ENCODE results near the gene ZNF3. TPM values are rescaled to one million over a fixed set of nuclear protein-coding genes. Genes with fewer than 3 reads are reported as not detected.

Gene ZNF3
- polyA plus RNA-seq, 1 donor from 2014 or later = 31.7 TPM

GRCh38 chr7:100027197-100027596 lies 54.3 kb downstream of the ZNF3 start:
- Mint-ChIP-seq H3K27ac (no peak overlapping the region), H3K9me3 (no peaks in the 10 kb centered on the region), H3K4me3 (no peak overlapping the region), H3K36me3 (peaks cover 6% of the 10 kb centered on the region), H3K4me1 (peaks cover 0 to 4% (median 0%) of the 10 kb centered on the region in 3 donors), H3K27me3 (no peaks in the 10 kb centered on the region)

- Mint-ChIP-seq H3K9me3 (no peaks in the 10 kb centered on the region), H3K4me1 (peaks cover 6 to 8% (median 8%) of the 10 kb centered on the region in 3 donors), H3K4me3 (no peak overlapping the region), H3K36me3 (peaks cover 4% of the 10 kb centered on the region), H3K27ac (no peak overlapping the region), H3K27me3 (no peaks in the 10 kb centered on the region)
Measured at GRCh38 chr7:100024020-100024619, 57.4 kb downstream of the ZNF3 start.

GRCh38 chr7:100023526-100023925 lies 58.0 kb downstream of the ZNF3 start:
- Mint-ChIP-seq H3K27me3 (no peaks in the 10 kb centered on the region), H3K36me3 (peaks cover 4% of the 10 kb centered on the region), H3K4me3 (no peak overlapping the region), H3K4me1 (peaks cover 6 to 10% (median 8%) of the 10 kb centered on the region in 3 donors), H3K9me3 (no peaks in the 10 kb centered on the region), H3K27ac (no peak overlapping the region)

GRCh38 chr7:100022621-100023020 lies 58.9 kb downstream of the ZNF3 start:
- H3K27me3 Mint-ChIP-seq = no peaks in the 10 kb centered on the region
- no peaks in the 10 kb centered on the region for H3K9me3 Mint-ChIP-seq
- H3K27ac Mint-ChIP-seq = no peak overlapping the region
- H3K36me3 Mint-ChIP-seq = peaks cover 4% of the 10 kb centered on the region
- no peak overlapping the region for H3K4me3 Mint-ChIP-seq
- H3K4me1 Mint-ChIP-seq = peaks cover 10 to 16% (median 13%) of the 10 kb centered on the region in 3 donors

GRCh38 chr7:100021297-100021696 lies 60.2 kb downstream of the ZNF3 start:
- H3K4me3 Mint-ChIP-seq = no peak overlapping the region
- H3K27me3 Mint-ChIP-seq = no peaks in the 10 kb centered on the region
- H3K4me1 Mint-ChIP-seq = peaks cover 15 to 22% (median 22%) of the 10 kb centered on the region in 3 donors
- H3K9me3 Mint-ChIP-seq = no peaks in the 10 kb centered on the region
- H3K36me3 Mint-ChIP-seq = peaks cover 4% of the 10 kb centered on the region
- H3K27ac Mint-ChIP-seq = no peak overlapping the region

Other genes with a start within 250 kb of the ZNF3 start
- not detected for gene OR2AE1, start 204.7 kb downstream of the ZNF3 start, polyA plus RNA-seq
- 30.2 TPM for gene TRIM4, start 162.2 kb downstream of the ZNF3 start, polyA plus RNA-seq
- gene GJC3, start 152.1 kb downstream of the ZNF3 start, polyA plus RNA-seq = not detected
- not detected for gene AZGP1, start 105.7 kb downstream of the ZNF3 start, polyA plus RNA-seq
- 35.3 TPM for gene ZKSCAN1, start 66.1 kb downstream of the ZNF3 start, polyA plus RNA-seq
- 9.9 TPM for gene ZSCAN21, start 31.9 kb downstream of the ZNF3 start, polyA plus RNA-seq
- gene COPS6, start 7.2 kb upstream of the ZNF3 start, polyA plus RNA-seq = 121 TPM
- 33.4 TPM for gene MCM7, start 19.7 kb upstream of the ZNF3 start, polyA plus RNA-seq
- 4.5 TPM for gene AP4M1, start 19.9 kb upstream of the ZNF3 start, polyA plus RNA-seq
- 31.5 TPM for gene TAF6, start 37.6 kb upstream of the ZNF3 start, polyA plus RNA-seq
- gene CNPY4, start 37.9 kb upstream of the ZNF3 start, polyA plus RNA-seq = 4.5 TPM
- 1.4 TPM for gene MBLAC1, start 45.2 kb upstream of the ZNF3 start, polyA plus RNA-seq
- 443 TPM for gene LAMTOR4, start 67.2 kb upstream of the ZNF3 start, polyA plus RNA-seq
- 6.3 TPM for gene TRAPPC14, start 77.0 kb upstream of the ZNF3 start, polyA plus RNA-seq
- 0.38 TPM for gene GAL3ST4, start 86.9 kb upstream of the ZNF3 start, polyA plus RNA-seq
- 0.23 TPM for gene GPC2, start 95.7 kb upstream of the ZNF3 start, polyA plus RNA-seq
- gene STAG3, start 96.2 kb upstream of the ZNF3 start, polyA plus RNA-seq = 61.5 TPM
- 94.5 TPM for gene PVRIG, start 138.2 kb upstream of the ZNF3 start, polyA plus RNA-seq
- 9.9 TPM for gene SPDYE3, start 226.0 kb upstream of the ZNF3 start, polyA plus RNA-seq

All from IgD-negative memory B cell (primary cell).